Stimulated activated CD8-positive, alpha-beta memory T cell treated with anti-CD3 and anti-CD28 coated beads, Interleukin-7, amount 100 ng/mL, for 4 hours (primary cell): ENCODE measurements around the gene SLC12A4.
"Not testable (repeated sequence)": the region's sequence is repeated elsewhere in the genome, so short reads cannot be mapped to it uniquely, and the experiment has no call there.

Experiments
- DNase-seq, 2 donors: peaks; one replicate each; pipeline ENCODE4 v3.0.0-alpha.2; 2020; ENCODE audit warnings: low read depth in 2 of 2

Gene SLC12A4

GRCh38 chr16:67927131-67927941 is 41.1 kb downstream of the SLC12A4 start:
- DNase-seq: no peak

GRCh38 chr16:67926181-67926750 is 42.2 kb downstream of the SLC12A4 start:
- no peak for DNase-seq

DNA sequence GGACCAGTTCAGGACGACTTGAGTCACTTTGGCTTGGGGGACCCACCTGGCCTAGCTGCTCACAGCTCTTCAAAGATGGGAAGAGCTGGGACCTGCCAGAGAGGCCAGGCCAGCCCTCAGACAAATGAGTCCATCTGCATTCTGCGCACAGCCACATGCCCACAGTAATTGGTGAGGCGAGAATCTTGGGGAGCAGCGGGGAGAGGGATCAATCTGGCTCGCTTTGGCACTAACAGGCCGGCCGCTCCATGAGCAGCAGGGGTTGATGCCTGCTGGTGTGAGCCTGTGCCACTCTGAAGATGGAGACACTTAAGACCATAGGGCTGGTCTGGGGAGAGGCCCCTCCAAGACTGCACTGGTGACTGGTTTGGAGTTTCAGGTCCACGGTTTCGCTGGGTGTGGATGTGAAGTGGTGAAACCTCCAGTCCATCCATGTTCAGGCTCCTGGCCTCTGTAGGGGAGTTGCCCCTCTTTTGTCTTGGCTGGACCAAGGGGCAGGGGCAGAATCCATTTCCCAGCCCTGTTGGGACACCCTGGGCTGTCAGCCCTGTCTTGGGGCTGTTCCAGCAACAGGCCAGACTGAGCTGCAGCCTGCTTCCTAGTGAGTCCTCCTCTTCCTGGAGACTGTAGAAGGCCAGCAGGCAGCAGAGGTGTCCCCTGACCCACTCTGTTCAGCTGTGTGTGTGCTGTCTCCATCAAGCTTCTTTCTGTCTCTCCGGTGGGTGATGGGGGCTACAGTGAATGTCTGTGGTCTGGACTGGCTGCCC is 44.1 kb downstream of the SLC12A4 start:
- DNase-seq: no peak

DNA sequence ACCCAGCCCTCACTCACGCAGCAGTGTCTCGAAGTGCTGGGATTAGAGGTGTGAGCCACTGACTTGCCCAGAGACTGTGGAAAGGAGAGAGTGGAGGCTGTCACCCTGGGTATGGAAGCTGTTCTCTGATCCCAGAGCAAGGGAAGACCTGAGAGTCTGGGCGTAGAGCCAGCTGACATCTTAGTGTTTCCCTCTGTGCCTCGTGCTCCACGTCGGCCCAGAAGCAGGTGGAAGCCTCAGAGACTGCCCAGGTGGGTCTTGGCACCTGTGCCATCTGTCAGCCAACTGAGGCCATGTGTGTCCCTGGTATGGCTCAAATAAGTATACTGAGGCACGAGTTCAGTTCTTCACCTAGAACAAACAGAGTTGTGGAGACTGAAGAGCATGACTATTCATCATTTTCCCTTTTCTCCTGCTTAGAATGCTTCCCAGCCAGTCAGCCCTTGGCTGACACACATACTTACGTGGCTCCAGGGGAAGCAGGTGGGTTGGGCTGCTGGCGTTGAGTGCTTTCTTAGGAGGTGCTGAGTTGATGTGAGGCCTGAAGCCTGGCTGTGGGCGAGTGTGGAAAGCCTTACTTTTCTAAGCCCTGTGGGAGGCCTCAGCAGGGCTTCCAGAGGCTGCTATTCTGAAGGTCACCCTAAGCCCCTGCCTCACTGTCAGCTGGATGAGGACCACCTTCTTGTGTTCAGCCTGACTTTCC is 44.9 kb downstream of the SLC12A4 start:
- DNase-seq: no peak

DNA sequence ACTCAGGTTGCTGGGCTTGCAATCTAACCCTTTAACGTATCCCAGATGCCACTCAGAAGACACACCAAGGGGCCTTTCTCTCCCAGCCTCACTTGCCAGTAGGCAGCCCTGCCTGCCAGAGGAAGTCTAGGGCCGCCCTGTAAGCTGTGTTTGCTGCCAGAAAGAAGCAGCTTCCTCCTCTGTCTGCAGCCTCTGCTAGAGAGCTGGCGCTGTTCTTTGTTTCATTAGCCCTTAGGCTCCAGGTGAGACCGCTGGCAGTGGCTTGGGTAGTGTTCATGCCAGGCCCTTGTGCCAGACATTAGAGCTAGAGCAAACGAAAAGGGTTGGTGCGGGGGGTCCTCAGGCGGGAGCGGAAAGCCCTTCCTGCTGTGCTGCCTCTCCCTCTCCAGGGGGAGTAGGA is 45.7 kb downstream of the SLC12A4 start:
- no peak for DNase-seq

DNA sequence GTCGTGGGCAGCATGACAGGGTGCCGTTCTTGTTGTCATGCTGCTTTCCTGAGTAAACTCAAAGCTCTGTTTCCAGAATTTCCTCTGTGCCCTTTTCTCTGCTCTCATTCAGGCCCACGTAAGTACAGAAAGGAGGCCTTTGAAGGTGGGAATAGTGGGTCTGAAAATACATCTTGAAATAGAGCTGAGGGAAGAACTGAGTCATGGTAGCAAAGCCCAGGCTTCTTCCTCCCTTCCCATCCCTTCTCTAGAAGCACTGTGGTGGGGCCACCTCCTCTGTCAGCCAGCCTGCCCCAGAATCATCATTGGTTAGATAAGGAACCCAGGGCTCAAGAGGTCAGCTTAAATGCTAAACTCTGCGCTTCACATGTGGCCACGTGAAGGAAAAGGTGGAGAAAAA is 46.2 kb downstream of the SLC12A4 start:
- DNase-seq: no peak

GRCh38 chr16:67919622-67920221 is 48.7 kb downstream of the SLC12A4 start:
- no peak for DNase-seq

DNA sequence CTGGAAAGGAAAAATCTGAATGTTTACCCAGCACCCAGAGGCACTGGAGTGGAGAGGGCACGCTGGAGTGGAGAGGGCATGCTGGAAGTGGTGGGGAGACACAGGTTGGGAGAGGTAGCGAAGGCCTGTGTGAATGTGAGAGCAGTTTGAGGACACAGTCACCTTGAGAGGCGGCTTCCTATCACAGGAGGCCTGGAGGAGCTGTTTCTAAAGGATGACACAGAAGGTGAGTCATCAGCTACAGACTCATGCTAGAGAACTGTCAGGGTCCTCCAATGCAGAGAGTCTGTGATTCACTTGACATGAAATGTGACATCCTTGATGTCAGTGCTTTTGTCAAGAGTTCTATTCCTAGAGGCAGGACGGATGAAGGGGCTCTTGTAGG is 50.6 kb downstream of the SLC12A4 start:
- DNase-seq: peak in 1 of 2 donors; percentile 37

DNA sequence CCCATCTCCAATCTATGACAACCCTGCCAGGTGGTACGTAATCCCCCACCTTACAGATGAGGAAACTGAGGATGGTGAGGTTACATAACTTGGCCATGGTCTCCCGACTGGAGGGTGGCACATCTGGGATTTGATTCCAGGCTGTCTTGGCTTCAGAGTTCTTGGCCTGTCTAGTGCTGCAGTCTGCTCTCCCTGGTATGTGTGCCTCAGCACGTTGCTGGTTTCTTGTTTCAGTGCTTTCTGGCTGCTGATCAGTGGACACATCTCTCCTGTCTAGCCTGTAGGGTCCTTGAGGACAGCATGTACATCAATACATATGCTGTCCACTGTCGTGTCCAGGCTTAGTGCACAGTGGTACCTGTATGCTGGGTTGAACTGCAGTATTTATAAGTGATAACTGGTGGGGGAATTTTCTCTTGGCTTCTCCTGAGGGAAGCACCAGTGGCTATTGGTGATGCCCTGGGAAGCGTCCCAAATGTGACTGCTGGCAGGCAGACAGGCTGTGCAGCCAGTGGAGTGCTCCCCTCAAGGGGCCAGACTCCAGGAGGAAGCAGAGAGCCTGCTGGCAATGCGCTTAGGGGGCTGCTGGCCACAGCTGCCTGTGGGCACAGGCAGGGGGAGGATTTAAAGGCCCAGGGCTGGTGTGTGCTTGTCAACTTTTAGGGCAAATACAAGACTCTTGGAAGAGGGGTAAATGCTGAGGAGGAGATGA is 51.1 kb downstream of the SLC12A4 start:
- no peak for DNase-seq

DNA sequence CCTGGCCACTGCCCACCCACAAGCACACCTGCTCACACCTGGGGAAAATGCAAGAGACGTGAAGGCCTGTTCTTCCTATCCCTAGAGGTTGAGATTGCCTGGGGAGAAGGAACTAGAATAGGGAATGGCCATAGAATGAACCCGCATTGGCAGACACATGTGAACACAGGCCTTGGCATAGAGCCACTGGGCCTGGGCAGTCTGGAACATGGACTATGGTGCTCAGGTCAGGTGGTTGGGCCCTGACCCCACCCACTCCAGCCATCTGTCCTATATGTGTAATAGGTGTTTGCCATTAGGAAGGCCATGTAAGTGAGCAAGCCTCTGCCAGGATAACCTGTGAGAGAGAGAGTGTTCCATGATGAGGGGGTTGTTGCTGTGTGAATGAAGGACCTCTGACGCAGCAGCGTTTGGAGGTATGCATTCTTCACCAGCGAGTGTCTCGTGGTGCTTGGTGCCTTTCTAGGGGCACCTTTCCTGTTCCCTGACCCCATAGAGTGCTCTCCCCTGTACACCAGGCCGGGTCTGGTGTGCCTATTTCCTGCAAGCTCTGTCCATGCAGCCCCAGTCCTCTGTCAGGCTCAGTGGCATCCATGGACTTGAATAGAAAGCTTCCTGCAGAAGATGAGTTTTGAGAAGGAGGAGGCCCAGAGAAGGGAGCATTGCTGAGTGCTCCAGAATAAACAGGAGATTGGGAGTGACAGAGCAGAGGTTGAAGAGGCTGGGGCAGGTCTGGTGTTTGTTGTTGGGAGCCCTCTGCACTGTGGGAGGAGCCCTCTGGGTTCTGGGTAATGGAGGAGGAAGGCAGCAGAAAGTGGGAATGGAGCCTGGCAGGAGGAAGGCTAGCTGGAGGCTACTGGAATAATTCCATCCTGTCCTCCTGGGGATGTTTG is 52.4 kb downstream of the SLC12A4 start:
- no peak for DNase-seq

DNA sequence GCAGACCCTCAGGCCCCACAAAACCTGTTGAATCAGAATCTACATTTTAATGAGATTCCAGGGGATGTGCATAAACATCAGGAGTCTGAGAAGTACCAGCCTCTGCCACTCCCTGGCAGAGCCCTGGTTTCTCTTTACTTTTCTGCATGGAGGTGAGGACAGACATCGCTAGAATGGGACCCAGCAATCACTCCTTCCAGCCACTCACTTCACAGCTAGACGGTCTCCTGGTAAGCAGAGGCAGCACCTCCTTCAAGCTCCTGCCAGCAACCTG is 53.0 kb downstream of the SLC12A4 start:
- DNase-seq: not testable (repeated sequence)

- no peak for DNase-seq
Observed at GRCh38 chr16:67914758-67915495, 53.5 kb downstream of the SLC12A4 start.

GRCh38 chr16:67910158-67910557 is 58.3 kb downstream of the SLC12A4 start:
- no peak for DNase-seq

GRCh38 chr16:67909056-67909742 is 59.2 kb downstream of the SLC12A4 start:
- DNase-seq: no peak

GRCh38 chr16:67907397-67908180 is 60.8 kb downstream of the SLC12A4 start:
- DNase-seq: no peak

DNA sequence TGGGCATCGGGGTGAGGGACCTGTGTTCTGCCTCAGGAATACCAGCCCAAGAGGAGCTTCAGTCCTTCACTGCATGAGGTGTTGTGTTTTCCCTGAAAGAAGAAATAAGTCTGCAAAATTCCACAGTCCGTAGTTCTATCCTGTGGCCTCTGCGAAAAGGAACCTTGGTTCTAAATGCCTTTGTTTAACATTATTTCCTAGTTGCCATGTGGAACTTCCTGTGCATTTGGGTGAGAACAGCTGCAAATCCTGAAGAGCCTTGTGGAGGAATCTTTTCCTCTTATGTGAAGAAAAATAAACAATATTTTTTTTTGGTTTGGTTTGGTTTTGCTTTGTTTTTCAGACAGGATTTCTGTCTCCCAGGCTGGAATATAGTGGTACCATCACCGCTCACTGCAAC is 65.6 kb downstream of the SLC12A4 start:
- no peak for DNase-seq

- DNase-seq: no peak
Observed at GRCh38 chr16:67901734-67902133, 66.7 kb downstream of the SLC12A4 start.

DNA sequence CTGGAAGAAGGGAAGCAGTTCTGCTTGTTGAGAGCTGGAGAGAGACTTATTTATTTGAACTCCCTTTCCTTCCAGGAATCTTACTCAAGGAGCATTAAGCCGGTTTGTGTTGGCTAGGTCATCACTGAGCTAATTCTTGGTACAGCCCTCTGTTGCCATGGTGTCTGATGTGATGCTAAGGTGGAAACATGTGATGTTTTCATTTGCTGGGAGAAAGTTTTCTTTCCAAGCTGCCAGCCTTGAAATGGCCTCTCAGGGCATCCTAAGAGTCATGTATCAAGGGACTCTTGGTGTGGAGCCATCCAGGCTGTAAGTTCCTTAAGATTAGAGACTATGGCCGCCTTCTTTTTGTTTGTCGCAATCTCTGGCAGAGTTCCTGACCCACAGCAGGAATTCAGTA is 71.2 kb downstream of the SLC12A4 start:
- DNase-seq: no peak
